HG03565 (cell line): ENCODE measurements around the gene MYL10.

Source experiments
- ATAC-seq: cut with Tn5 transposase; IDR thresholded peaks from one replicate; pipeline ENCODE4 v1.9.1; 2021; ENCODE audit warnings: mild to moderate bottlenecking, moderate library complexity; ENCODE audit not compliant: unreplicated experiment

MYL10 gene

DNA sequence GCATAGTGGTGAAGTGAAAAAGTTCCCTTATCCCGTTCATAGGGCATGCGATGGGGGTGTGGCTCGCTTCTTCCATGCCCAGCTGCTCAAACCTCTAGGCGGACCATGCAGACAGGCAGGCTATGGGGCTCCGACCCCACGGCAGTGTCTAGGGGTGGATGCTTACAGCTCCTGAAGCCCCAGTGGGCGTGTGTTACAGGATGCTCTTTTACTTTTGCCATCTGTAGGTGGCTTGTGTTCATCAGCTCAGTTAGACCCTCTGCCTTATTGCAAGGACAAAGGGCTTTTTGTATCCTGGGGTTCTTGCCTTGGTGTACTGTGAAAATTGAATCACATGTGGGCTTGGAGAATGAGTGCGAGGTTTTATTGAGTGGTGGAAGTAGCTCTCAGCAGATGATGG, at the start of gene MYL10:
Gene MYL10, minus strand, starts transcription at position 126 of the 400 bp plus-strand sequence. CDS start 178 bp downstream, outside the sequence.
- no peak for ATAC-seq

DNA sequence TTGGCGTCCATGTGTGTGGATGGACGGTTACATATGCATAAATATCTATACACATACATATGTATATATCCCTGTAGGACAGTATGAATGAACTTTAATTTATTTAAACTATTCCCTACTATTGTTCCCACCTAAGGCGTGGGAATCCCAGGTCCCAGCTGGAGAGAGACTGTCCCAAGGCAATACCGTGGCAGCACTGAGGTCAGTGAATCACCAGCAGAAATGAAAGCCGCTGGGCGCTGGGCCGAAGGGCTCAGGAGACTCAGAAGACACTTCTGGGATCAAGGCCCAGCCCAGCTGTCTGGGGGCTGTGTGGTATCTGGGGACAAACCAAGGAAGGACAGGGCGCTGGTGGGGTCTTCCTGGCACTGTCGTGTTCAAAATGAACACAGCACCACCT, 49.6 kb upstream of the MYL10 start:
- no peak for ATAC-seq

DNA sequence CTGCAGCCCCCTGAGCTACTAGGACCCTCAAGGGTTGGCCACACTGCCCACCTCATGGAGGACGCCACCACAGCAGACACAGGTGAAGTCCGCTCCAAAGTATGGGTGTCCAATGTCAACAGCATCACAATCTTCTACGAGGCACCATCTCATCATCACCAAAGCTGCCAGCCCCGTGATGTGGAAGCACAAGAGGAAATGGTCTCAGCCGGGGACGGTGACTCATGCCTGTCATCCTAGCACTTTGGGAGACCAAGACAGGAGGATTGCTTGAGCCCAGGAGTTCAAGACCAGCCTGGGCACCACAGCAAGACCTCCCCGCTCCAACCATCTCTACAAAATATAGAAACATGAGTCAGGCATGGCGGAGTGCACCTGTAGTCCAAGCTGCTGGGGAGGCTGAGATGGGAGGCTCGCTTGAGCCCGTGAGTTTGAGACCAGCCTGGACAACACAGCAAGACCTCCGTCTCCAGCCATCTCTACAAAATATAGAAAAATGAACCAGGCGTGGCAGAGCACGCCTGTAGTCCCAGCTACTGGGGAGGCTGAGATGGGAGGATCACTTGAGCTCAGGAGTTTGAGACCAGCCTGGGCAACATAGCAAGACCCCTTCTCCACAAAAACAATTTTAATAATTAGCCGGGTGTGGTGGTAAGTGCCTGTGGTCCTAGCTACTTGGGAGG, 48.8 kb upstream of the MYL10 start:
- no peak for ATAC-seq

DNA sequence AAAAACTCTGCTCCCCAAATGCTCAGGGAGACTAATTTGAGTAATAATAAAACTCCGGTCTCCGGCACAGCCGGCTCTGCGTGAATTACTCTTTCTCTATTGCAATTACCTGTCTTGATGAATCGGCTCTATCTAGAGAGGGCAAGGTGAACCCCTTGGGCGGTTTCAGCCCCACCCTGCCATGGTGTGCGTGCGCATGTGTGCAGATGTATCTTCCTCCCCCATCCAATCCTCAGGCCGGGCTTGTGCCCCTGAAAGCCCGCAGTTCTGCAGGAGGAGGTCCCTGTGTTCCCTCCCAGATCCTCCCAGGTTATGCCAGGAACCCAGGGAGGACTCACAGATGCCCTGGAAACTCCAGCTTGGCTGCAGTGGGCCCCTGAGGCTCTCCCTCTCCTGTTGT, 48.3 kb upstream of the MYL10 start:
- ATAC-seq, result no peak

DNA sequence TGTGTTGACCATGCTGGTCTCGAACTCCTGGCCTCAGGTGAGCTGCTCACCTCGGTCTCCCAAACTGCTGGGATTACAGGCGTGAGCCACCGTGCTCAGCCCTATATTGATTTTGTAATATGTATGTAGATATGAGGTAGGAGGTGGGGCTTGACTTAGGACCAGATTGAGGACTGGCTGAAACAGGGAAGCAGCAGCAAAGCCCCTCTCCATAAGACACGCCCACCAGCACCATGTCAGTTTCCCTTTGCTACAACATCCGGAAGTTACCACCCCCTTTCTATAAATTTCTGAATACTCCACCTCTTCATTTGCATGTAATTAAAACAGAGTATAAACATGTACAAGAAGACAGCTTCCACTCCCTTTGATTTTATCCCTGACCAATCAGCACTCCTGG, 47.9 kb upstream of the MYL10 start:
- ATAC-seq, result no peak

DNA sequence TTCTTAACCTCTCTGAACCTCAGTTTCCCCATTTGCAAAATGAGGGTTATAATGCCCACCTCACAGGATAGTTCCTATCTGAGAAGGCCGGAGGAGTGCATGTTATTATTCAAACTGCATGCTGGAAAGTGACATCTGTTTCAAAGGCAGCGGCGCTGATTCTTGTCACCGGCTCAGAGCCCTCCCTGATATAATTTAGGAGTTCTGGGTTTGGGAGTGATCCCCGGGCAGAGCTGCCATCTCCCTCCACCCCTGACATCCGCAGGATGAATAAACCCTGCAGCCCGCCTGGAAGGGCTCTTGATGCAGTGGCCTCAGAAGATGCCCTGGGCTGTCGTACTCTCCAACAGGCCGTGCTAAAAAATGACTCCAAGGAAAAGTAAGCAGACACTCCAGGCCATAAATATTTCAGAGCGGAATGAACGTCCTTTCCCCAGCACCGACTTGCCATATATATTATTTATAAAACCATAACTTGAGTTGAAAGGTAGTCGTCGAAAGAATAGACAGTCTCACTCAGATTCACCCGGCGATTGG, 47.0 kb upstream of the MYL10 start:
- ATAC-seq, result no peak

DNA sequence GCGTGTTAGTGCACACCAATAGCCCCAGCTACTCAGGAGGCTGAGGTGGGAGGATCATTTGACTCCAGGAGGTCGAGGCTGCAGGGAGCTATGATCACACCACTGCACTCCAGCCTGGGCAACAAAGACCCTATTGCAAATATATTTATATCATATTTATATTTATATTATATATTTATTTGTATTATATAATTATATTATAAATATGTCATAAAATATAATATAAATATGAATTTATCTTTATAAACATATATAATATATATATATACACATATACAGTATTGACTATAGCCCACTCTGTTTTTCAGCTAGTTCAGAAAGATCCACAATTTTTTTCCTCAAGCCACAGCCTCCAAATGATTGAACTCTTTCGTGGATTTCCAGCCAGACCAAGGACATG, 45.3 kb upstream of the MYL10 start:
- no peak for ATAC-seq

DNA sequence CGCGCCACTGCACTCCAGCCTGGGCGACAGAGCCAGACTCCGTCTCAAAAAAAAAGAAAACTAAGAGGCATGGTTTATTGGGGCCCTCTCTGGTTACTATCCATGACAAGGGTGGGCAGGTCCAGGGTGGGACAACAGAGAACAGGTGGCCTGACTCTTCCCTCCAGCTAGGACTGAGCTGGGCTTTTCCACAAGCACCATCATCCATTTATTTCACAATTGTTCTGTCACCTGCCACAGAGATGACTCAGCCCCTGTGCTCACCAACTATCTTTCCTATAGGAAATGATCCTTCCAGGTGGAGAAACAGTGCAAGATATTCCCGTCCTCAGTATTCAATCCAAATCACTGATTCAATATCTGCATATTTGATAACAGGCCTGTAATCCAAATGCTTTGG, 44.9 kb upstream of the MYL10 start:
- ATAC-seq, result no peak

DNA sequence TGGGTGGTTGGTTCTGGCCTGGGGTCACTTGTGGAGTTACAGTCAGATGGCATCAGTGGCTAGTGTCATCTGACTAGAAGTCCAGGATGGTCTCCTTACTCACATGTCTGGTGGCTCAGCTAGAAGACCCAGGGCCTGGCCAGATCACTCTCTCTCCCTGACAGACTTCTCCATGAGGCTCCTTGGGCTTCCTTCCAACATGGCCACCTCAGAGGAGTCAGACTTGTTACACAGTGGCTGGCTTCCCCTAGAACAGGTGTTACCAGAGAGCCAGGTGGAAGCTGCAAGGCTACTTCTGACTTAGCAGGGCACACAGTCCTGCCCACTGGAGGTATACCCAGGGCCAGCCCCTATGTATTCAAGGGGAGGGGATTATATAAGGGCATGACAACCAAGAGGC, 44.2 kb upstream of the MYL10 start:
- ATAC-seq, result no peak

DNA sequence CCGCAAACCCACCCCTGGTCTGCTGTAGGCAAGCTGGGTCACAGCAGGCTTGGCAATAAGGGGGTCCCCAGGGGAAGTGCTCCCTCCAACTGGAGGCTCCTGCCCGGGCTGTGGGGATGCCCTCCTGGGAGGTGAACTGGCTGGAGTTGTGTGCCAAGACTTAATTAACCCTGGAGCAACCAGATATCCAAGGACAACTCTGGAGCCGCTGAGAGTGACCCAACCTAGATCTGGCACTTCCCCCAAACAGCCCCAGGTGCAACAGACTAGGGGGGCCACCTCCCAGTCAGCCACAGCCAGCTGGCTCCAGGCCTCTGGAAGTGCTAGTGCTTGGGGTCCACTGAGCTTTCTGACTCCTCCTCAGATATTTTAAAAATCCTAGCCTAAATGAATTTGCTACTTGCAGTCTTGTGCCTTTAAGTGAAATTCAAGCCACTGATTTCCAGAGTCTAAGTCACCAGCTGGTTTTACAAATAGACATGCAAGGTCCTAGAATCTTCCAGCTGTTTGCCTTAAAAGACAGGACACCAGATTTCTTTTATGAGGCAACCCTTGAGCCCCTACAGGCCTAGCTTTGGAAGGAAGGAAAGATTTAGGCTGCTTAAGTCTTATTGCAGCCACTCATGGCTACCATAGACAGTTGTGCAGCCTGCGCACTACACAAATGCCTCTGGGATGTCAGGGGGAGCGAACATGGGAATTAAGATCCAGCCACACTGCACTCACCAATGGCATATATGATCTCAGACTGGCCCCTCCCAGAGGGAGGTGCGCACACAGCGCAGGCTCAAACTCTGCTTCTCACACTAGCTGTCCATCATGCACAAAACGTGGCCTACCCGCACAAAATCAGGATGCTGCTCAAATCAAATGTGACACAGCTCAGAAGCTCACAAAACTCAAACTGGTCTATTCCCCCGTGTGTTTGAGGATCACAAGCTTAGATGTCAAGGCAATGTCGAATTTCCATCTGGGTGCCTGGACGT, 42.6 kb upstream of the MYL10 start:
- no peak for ATAC-seq

DNA sequence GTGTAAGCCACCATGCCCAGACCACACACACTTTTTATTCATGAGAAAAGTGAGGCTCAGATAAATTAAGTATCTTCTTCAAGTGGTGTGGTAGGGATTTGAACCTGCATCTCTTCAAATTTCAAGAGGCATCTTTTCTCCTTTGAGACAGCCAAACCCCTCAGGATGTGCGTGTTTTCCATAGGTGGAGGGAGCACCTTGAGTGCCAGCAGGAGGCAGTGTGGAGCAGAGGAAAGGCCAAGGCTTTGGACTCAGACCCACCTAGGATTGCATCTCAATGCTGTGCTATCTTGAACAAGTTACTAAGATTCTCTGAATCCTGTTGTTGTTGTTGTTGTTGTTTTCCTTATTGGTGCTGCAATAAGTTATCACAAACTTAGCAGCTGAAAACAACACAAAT, 40.2 kb upstream of the MYL10 start:
- ATAC-seq, result no peak

DNA sequence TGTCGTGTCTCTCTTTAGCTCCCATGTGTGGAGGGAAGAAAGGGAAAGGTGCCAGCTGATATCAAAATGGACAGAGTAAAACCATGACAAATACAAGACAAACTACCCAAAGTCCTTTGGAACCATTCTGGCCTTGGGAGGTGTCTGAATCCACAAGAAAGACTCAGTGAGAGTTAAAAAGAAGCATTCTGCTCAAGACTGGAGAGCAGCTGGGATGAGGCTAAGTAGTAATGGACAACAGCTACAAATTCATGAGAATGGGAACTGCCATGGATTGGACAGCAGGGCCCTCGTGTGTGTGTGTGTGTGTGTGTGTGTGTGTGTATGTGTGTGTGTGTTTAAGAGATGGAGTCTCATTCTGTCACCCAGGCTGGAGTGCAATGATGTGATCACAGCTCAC, 39.6 kb upstream of the MYL10 start:
- ATAC-seq, result no peak

DNA sequence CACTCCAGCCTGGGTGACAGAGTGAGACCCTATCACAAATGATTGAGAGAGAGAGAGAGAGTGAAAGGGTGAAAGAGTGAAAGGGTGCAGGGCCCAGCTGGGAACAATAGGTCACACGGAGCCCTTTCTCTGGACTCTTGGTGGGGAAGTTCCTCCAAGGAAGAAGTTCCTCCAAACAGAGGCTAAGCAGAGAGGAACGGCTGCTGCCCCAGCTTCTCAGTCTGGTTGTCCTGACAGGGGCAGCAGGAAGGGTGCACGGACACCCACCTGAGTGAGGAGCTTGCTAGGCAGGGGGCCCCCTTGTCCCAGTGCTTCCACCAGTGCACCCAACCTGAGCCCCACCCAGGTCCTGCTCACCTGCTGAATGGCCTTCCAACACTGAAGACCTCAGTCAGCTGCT, 38.8 kb upstream of the MYL10 start:
- no peak for ATAC-seq

DNA sequence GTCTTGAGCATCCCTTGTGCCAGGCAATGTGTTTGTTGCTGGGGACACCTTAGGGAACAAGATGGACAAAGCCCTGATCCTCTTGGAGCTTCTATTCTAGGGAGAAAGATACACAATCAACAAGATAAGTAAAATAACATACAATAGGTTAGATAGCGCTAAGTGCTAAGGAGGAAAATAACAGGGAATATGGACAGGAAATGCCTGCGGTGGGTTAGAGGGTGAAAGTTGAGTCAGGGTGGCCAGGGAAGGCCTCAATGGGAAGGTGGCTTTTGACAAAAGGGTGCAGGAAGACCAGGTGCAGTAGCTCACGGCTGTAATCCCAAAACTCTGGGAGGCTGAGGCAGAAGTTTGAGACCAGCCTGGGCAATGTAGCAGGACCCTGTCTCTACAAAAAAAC, 38.3 kb upstream of the MYL10 start:
- no peak for ATAC-seq

DNA sequence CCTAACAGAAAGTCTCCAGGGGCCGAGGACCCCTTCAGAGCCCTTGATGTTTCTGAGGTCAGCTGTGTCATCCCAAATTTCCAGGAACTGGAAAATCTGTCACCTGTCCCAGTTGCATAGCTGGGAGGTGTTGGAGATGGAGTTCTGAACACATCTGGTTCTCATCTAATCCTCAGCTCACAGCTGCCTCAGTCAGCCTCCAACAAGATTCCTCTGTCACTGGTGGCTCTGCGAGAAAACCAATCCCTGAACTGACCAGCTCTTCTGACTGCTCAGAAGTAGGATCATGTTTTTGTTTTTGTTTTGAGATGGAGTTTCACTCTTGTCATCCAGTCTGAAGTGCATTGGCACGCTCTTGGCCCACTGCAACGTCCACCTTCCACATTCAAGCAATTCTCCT, 37.6 kb upstream of the MYL10 start:
- no peak for ATAC-seq

DNA sequence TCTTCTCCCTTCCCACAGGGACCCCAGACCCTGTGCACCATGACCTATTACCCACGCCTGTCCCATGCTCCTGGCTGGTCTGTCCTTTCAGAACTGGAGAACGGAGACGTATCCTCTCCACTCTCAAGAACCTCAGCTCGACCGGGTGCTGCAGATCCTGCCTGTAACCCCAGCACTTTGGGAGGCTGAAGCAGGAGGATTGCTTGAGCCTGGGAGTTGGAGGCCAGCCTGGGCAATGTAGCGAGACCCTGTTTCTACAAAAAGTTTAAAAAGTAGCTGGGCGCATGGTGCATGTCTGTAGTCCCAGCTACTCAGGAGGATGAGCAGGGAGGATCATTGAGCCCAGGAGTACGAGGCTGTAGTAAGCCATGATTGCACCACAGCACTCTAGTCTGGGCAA, 37.2 kb upstream of the MYL10 start:
- ATAC-seq, result no peak

DNA sequence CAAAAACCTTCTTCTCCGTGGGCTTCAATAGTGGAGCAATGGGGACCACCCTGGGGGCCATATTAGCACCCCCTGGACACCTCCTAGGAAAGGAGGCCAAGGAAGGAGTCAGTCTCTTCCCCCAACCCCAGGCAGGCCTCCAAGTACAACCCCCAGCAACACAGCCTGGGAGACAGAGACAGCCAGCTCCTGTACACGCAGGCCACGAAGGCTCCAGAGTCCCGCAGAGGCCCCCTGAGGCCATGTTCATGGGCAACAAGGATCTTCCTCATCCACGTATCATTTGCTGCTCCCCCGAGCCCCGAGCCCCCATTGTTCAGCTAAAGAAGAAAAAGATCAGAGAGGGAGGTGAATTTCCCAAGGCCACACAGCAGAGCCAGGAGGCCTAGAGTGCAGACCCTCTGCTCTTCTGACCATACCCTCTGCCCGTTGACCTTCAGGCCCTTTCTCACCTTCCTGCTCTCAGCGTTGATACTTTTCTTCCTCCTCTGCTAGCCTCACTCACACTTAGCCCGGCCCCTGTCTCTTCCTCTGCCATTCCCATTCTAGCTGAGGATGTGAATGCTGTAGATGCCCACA, 35.9 kb upstream of the MYL10 start:
- no peak for ATAC-seq

DNA sequence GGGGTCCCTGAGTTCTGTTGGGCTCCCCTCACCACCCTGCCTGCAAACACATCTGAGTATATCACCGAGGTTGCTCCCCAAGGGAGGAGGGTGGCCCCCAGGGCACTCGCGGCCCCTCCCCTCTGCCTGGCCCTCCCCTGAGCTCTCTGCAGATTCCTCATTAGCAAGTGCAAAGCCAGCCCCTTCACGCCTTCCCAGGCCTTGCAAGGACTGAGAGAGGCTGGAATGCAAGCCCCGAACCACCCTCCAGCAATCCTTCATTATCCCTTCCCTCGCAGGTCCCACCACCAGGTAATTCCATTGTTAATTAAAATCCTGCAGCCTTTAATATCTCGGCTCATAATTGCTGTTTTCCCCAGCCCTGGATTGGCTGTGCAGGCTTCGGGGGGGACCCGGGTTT, 35.3 kb upstream of the MYL10 start:
- no peak for ATAC-seq

DNA sequence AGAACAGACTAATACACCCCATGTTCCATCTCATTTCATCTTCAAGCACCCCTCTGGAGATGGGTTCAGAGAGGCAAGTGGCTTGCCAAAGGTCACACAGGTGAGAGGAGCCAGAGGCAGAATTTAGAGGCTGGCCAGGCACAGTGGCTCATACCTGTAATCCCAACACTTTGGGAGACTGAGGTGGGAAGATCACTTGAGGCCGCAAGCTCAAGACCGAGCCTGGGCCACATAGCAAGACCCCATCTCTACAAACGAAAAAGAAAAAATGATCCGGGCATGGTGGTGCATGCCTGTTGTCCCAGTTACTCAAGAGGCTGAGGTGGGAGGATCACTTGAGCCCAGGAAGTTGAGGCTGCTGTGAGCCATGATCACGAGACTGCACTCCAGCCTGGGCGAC, 34.7 kb upstream of the MYL10 start:
- ATAC-seq, result no peak

DNA sequence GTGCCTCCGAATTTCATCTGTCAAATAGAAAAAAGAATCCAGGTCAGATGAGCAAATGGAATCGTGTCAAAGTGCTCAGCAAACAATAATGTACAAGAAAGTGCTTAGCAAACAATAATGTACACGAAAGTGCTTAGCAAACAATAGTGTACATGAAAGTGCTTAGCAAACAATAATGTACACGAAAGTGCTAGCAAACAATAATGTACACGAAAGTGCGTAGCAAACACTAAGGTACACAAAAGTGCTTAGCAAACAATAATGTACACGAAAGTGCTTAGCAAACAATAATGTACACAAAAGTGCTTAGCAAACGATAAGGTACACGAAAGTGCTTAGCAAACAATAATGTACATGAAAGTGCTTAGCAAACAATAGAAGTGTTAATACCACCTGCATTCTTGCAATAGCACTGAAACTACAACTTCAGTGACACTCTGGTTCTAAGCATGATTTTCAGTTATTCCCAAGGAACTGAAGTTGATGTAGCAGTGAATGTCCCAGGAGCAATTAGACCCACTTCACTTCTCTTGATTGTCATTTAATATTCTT, 33.4 kb upstream of the MYL10 start:
- no peak for ATAC-seq

DNA sequence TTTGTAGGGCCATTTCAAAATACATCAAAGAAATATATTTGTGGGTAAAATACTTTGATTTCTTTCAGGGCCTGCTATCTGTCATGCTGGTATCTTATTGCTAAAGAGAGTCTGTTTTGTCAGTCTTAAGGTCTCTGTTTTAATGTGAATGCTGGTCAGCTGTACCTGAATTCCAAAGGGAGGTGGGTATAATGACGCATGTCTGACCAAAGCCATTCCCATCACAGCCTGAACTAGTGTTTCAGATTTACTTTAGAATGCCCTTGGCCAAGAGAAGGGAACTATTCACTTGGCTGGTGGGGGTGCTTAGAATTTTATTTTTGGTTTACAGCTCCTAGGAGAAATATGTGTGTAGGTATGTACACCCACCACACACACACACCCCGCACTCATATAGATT, 30.6 kb upstream of the MYL10 start:
- ATAC-seq, result no peak
